K562 (cell line): Measurements from ENCODE around the gene CABP2. TPM values are rescaled to one million over a fixed set of nuclear protein-coding genes. Genes with fewer than 3 reads are reported as not detected.
A peak's percentile ranks its signal among the peaks of the same experiment; 100 is the strongest.

Source experiments
- ATAC-seq: fragments of 200-7000 bp; cut with Tn5 transposase; 3 replicates; pipeline ENCODE4 v1.9.1; 2020; ENCODE audit warnings: moderate library complexity
- BruUV-seq: library from RNA; stranded (reverse); fragments of 400-500 nt; replicated peaks from 2 replicates; lab custom pipeline; 2021; lab: Mats Ljungman, UMichigan
- CTCF ChIA-PET: fragments of 300-600 bp; formaldehyde crosslinking; extraction: SDS; loops from one replicate; lab custom pipeline; 2021; ENCODE audit warnings: low intra/inter-chr PET ratio; lab: Yijun Ruan, JAX
- POLR2A ChIA-PET: fragments of 300-600, 350-650 bp; sonication (Branson Sonifier 250); formaldehyde crosslinking; extraction: SDS; loops from one replicate; lab custom pipeline; 2021; ENCODE audit warnings: antibody characterized with exemption, inconsistent platforms; lab: Yijun Ruan, JAX
- DNase-seq, 4 experiments: peaks; one replicate each; pipeline versions ENCODE4 v3.0.0 to v3.0.0-alpha.2; 2011 to 2018; ENCODE audit warnings: low spot score in 3 of 4, mixed read lengths in 3 of 4; ENCODE audit errors: extremely low read depth in 1 of 4
- FAIRE-seq: peaks from 2 replicates; lab custom pipeline; 2011; peaks lifted over from hg19 to GRCh38; lab: Jason Lieb, UNC
- H2AFZ ChIP-seq: 2 replicates; pipeline ENCODE4 v1.6.0; 2011; ENCODE audit warnings: low read depth, low read length, control low read depth, inconsistent platforms
- H3K27ac ChIP-seq: fragments of 200-600 bp; 3 replicates; pipeline ENCODE4 v1.8.0; 2011; ENCODE audit warnings: low read depth, mild to moderate bottlenecking, control low read depth, inconsistent platforms, low read length, moderate library complexity, mixed read lengths; ENCODE audit errors: extremely low read depth
- H3K27me3 ChIP-seq, 2 experiments: fragments of 300-600 bp in 1 of 2; 2 replicates in 1 of 2; 3 replicates in 1 of 2; pipeline versions ENCODE4 v1.6.0 to v1.8.0; 2011; ENCODE audit warnings: inconsistent platforms in 2 of 2, low read length in 2 of 2, mild to moderate bottlenecking in 1 of 2, mixed read lengths in 1 of 2, moderate library complexity in 1 of 2; ENCODE audit not compliant: control insufficient read depth in 2 of 2, insufficient read depth in 2 of 2
- H3K36me3 ChIP-seq: fragments of 300-600 bp; 3 replicates; pipeline ENCODE4 v1.8.0; 2011; ENCODE audit warnings: mild to moderate bottlenecking, low read length, inconsistent platforms; ENCODE audit not compliant: control insufficient read depth, insufficient read depth
- H3K4me1 ChIP-seq, 2 experiments: fragments of 200-600 bp in 1 of 2; replicated peaks in 1 of 2; 2 replicates in 1 of 2; 3 replicates in 1 of 2; pipeline versions ENCODE4 v1.5.1 to v1.8.0; 2011; ENCODE audit warnings: inconsistent platforms in 2 of 2, low read length in 2 of 2, mild to moderate bottlenecking in 1 of 2, mixed read lengths in 1 of 2, moderate library complexity in 1 of 2; ENCODE audit not compliant: control insufficient read depth in 2 of 2, insufficient read depth in 2 of 2
- H3K4me2 ChIP-seq: 2 replicates; pipeline ENCODE4 v1.6.1; 2011; ENCODE audit warnings: low read length, control low read depth, inconsistent platforms, mixed read lengths; ENCODE audit not compliant: insufficient read depth
- H3K4me3 ChIP-seq: fragments of 200-600 bp; sonication (generic), shearing (Covaris generic); 2 replicates; pipeline ENCODE4 v1.5.1; 2016; ENCODE audit warnings: control low read depth, inconsistent platforms
- H3K79me2 ChIP-seq: fragments of 200-600 bp; 3 replicates; pipeline ENCODE4 v1.8.0; 2011; ENCODE audit warnings: low read length, inconsistent platforms; ENCODE audit not compliant: control insufficient read depth, insufficient read depth
- H3K9ac ChIP-seq, 2 experiments: 2 replicates each; pipeline versions ENCODE4 v1.6.0 to v1.6.1; 2011; ENCODE audit warnings: low read depth in 2 of 2, low read length in 2 of 2, control low read depth in 1 of 2, inconsistent platforms in 1 of 2, mild to moderate bottlenecking in 1 of 2, mixed read lengths in 1 of 2; ENCODE audit not compliant: insufficient read depth in 1 of 2
- H3K9me1 ChIP-seq: one replicate; pipeline ENCODE4 v1.6.0; 2011; ENCODE audit warnings: inconsistent platforms, mild to moderate bottlenecking, low read length, moderate library complexity; ENCODE audit not compliant: control insufficient read depth, insufficient read depth
- H3K9me3 ChIP-seq: replicated peaks from 2 replicates; pipeline ENCODE4 v1.5.1; 2011; ENCODE audit warnings: low read depth, low read length, inconsistent platforms; ENCODE audit not compliant: control insufficient read depth, insufficient read depth
- H4K20me1 ChIP-seq: replicated peaks from 2 replicates; pipeline ENCODE4 v1.6.1; 2011; ENCODE audit warnings: low read length, inconsistent platforms, mixed read lengths; ENCODE audit not compliant: control insufficient read depth, insufficient read depth
- CREB5 ChIP-seq: fragments of 250-450 bp; sonication (Bioruptor Pico); IDR thresholded peaks from 2 replicates; pipeline ENCODE4 v1.5.0; 2020; ENCODE audit warnings: mild to moderate bottlenecking
- EP300 ChIP-seq: IDR thresholded peaks from 2 replicates; pipeline ENCODE4 v1.6.1; 2012; ENCODE audit warnings: low read length, improper control_type of control experiment
- HDAC8 ChIP-seq: fragments of 450-650 bp; IDR thresholded peaks from 2 replicates; pipeline ENCODE4 v1.6.1; 2016; ENCODE audit warnings: mild to moderate bottlenecking, missing genetic modification characterization, moderate library complexity, missing compliant biosample characterization
- NRF1 ChIP-seq, 2 experiments: fragments of 450-650 bp; IDR thresholded peaks in 1 of 2; conservative IDR thresholded peaks in 1 of 2; 2 replicates each; pipeline ENCODE4 v1.6.1; 2014; ENCODE audit warnings: mild to moderate bottlenecking in 2 of 2
- WGBS: fragments of 100-300 bp; shearing (Covaris generic); methylation state at CpG from one replicate; pipeline ENCODE4 v1.1.6; 2016; ENCODE audit warnings: low coverage, mixed read lengths; ENCODE audit not compliant: insufficient coverage; ENCODE audit errors: missing lambda C conversion rate; 5-methylcytosine and 5-hydroxymethylcytosine counted together
- in situ Hi-C: fragments of 300-500 bp; cut with MboI; formaldehyde crosslinking; loops from 4 replicates; pipeline ENCODE4 v1.15.0; 2018; ENCODE audit warnings: inconsistent platforms, mixed read lengths
- intact Hi-C: fragments of 100-400 bp; cut with micrococcal nuclease; formaldehyde crosslinking; loops from 2 replicates; pipeline ENCODE4 v1.14.2; 2022
- polyA plus RNA-seq, 8 experiments: library from polyadenylated mRNA; depleted of rRNA in 4 of 8; stranded (reverse) in 5 of 8; unstranded in 3 of 8; fragments of >200 nt; fragmentation: Nextera tagmentation in 2 of 8; fragmentation: Illumina TruSeq in 1 of 8; extraction: Ambion mirVana in 2 of 8; extraction: Trizol in 1 of 8; gene quantifications; 2 replicates each; pipeline versions ENCODE4 v1.2.1 to v1.2.3, GENCODE V29; 2011 to 2014; ENCODE audit warnings: inconsistent platforms in 1 of 8, missing spikeins in 1 of 8
- total RNA-seq, 7 experiments: library from RNA; depleted of rRNA in 6 of 7; stranded (reverse); fragments of >200 nt in 6 of 7; fragmentation: Illumina TruSeq in 2 of 7; extraction: Trizol in 2 of 7; gene quantifications; 2 replicates each; pipeline versions ENCODE4 v1.2.1 to v1.2.3, GENCODE V29; 2011 to 2021; ENCODE audit warnings: low replicate concordance in 1 of 7

CABP2 gene
- total and polyA plus RNA-seq, 9 of the 15 experiments (the other 6 are each of a cell fraction or from before 2014, with no cell fraction given): not detected

GRCh38 chr11:67538306-67538705 lies 15.1 kb upstream of the CABP2 start:
- no peak overlapping the region for H3K27ac ChIP-seq
- H3K79me2 ChIP-seq: no peaks in the 10 kb centered on the region
- in situ Hi-C loops (loop anchor here (25.0 kb wide), 1 partner anchor 1149 kb away; the partner anchor contains the start of gene GAL), intact Hi-C loops (no loop called here)
- H3K27me3 ChIP-seq: no peaks in the 10 kb centered on the region
- H3K9me3 ChIP-seq: no peaks in the 10 kb centered on the region
- ATAC-seq: no peak
- H4K20me1 ChIP-seq: no peaks in the 10 kb centered on the region
- no peak for DNase-seq
- H3K9me1 ChIP-seq: no peaks in the 10 kb centered on the region
- H3K4me1 ChIP-seq: peaks cover 0 to 9% of the 10 kb centered on the region in 2 experiments; a peak in 3 of 5 replicates
- 19% methylated on average over 6 of the region's 6 CpGs for WGBS
- H3K9ac ChIP-seq: peak overlapping the region in 1 of 2 experiments; percentile 53; a peak in 1 of 4 replicates
- ChIA-PET CTCF (no interaction called here), POLR2A (interaction anchor here (0.8 to 1.0 kb wide), 2 partner anchors 36 to 137 kb away, joined by 3 read pairs; partner anchors contain the start of gene PPP1CA)
- H3K36me3 ChIP-seq: no peaks in the 10 kb centered on the region
- no peak for FAIRE-seq
- no peak overlapping the region for H3K4me3 ChIP-seq
- BruUV-seq: no TSS peak
- peak overlapping the region; percentile 38; the same call in 1 of the 2 replicates for H2AFZ ChIP-seq
- H3K4me2 ChIP-seq: no peak overlapping the region
- TF ChIP-seq EP300 (no peak), HDAC8 (tag) (no peak), NRF1 (conservative IDR thresholded peaks at IDR 0.05 in 1 of 2, IDR thresholded peaks at IDR 0.05 in 1 of 2) (peak; percentile 74 to 76), CREB5 (CRISPR knock-in tag) (no peak)
